ENCODE measurements around the gene SCGB3A2.
"Not testable (repeated sequence)": the region's sequence is repeated elsewhere in the genome, so short reads cannot be mapped to it uniquely, and the experiment has no call there.

SCGB3A2 gene

DNA sequence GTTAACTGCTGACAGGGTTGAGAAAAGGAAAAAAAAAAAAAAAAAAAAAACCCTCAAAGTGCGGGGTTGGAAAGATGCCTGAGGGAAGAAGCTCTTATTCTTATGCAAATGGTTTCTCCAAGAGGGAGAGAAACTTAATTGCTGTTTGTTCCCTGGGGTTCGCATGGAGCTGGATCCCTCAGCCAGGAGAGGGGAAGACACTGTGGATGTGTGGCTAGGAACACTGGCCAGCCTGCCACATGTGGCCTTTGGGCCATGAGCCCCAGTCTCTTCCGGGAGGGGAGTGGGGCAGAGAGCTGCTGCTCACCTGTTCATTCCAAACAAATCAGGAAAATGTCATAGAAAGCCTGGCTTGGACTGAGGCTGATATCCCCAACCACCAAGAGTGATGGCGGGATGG is 9.4 kb upstream of the SCGB3A2 start:
- DNase-seq = no peak

DNA sequence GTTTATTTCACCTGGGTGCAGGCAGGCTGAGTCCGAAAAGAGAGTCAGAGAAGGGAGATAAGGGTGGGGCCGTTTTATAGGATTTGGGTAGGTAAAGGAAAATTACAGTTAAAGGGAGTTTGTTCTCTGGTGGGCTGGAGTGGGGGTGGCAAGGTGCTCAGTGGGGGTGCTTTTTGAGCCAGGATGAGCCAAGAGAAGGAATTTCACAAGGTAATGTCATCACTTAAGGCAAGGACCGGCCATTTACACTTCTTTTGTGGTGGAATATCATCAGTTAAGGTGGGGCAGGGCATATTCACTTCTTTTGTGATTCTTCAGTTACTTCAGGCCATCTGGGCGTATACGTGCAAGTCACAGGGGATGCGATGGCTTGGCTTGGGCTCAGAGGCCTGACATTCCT is 8.6 kb upstream of the SCGB3A2 start:
- not testable (repeated sequence) for DNase-seq

DNA sequence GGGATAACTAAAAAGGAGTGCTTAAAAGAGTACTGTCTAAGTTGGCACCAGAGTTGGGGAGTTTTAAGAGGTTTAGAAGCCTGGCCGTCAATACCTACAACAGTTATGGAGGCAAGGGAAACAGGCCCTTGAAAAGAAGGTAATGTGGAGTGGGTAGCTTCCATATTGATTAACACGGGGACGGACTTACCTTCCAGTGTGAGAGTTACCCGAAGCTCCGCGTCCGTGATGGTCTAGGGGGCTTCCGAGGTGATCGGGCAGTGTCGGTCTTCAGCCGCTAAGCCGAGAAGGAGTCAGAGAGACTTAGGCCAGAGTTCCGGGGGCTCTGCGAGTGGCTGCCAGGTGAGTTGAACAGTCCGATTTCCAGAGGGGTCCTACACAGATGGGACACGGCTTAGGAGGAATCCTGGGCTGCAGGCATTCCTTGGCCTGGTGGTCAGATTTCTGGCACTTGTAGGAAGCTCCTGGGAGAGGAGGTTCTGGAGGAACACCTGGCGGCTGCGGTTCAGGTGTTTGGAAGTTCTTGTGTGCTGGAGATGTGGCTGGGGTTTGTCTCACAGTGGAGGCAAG is 6.4 kb upstream of the SCGB3A2 start:
- not testable (repeated sequence) for DNase-seq

DNA sequence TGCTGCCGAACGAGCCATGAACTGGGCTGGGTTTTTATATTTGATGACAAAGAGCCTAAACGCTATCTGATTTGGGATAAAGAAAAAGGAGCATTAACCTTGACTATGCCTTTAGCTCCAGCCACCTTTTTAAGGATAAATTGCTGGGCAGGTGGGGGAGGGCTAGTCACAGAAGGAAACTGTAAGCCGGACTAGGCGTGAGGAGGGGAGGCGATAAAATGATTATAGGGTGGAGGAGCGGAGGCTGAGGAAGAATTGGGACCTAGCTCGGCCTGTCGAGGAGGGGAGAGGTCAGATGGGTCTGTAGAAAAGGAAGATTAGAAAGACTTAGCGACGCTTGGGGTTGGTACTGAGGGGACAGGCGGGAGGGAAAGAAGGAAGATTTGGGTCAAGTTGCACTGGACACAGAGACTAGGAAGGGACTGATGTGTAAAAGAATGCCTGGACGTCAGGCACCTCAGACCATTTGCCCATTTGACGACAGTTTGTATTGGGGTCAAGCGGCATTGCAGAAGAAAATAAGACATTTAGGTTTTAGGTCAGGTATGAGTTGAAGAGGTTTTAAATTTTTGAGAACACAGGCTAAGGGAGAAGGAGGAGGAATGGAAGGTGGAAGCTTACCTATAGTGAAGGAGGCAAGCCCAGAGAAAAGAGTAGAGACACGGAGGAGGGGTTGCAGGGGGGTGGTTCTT is 5.6 kb upstream of the SCGB3A2 start:
- DNase-seq = not testable (repeated sequence)

DNA sequence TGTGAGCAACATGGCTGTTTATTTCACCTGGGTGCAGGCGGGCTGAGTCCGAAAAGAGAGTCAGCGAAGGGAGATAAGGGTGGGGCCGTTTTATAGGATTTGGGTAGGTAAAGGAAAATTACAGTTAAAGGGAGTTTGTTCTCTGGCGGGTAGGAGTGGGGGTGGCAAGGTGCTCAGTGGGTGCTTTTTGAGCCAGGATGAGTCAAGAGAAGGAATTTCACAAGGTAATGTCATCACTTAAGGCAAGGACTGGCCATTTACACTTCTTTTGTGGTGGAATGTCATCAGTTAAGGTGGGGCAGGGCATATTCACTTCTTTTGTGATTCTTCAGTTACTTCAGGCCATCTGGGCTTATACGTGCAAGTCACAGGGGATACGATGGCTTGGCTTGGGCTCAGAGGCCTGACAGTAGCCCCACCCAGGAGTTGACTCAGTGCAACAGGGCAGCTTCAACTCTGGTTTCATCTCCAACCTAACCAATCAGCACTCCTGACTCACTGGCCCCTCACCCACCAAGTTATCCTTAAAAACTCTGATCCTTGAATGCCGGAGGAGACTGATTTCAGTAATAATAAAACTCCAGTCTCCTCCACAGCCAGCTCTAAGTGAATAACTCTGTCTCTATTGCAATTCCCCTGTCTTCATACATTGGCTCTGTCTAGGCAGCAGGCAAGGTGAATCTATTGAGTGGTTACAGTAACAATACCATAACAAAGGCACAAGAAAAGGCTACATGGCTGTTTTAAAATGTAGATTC is 4.2 kb upstream of the SCGB3A2 start:
- DNase-seq = not testable (repeated sequence)

DNA sequence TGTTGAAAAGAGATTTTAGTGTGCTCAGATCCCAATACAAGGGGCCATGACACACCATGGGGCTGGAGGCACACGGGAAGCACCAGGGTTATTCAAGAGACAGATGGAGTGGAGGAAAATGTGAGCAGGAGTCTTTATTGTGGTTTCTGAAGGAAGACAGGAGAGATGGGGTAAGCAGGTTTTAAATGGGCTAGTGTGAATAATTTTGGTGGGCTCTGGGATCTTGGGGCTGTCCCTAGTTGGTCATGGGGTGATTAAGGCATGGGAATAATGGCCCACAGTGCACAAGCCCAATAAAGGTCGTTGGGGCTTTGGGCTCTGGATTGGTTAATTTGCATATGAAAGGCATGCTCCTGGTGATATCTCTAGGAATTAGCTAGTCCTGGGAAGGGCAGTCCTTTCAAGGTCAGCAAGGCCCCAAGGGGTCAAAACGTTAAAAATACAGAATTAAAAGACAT is 3.6 kb upstream of the SCGB3A2 start:
- no peak for DNase-seq

DNA sequence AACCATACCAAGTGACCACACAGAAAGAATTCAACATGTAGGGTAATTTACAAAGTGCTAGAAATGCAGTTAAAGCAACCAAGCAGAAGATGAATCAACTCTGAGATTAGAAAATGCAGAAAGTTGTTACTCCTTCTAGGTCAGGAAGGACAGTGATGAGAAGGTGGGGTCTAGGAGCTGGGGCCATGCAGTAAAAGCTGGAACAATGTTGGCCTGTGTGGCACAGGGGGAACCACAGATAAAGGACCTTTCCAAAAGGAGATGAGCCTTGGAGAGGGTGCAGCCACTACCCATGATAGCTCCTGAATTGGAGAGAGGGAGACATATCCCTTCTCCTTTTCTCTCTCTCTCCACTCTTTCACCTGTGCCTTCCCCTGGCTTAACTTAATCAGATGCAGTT is 2.4 kb upstream of the SCGB3A2 start:
- DNase-seq = no peak

DNA sequence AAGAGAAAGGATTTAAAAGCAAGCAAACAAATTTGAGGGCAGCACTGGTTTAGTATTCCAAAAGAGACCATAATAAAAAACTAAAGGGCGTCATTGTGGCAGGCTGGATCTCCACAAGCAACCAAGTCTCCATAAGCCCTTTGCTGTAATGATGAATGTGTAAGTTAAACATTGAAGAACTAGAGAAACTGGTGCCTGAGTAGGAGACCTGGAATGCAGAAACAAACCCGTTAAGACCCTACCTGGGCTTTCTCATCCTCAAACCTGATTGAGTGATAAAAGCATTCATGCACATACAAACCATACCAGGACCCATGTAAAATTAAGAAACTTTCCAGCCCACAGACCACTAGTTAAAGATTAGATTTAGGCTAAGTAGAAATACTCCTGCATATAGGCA is 1.9 kb upstream of the SCGB3A2 start:
- no peak for DNase-seq

DNA sequence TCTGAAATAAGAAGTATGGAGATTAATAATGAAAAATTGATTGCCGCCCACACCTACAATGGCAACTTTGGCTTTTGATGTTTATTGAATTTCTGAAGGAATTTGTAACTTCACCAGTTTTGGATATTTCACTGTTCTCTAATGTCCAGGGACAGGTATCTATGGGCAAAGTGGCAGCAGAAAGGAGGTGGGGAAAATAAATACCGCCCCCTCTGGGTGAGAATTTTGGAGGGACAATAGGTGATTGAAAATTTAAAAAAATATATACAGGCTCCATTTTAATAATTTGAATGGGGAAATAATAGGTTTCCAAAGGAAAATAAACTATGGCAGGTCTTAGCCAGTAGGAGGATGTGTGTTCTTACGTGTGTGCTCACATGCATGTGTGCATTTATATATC is 1.3 kb downstream of the SCGB3A2 start:
- no peak for DNase-seq

DNA sequence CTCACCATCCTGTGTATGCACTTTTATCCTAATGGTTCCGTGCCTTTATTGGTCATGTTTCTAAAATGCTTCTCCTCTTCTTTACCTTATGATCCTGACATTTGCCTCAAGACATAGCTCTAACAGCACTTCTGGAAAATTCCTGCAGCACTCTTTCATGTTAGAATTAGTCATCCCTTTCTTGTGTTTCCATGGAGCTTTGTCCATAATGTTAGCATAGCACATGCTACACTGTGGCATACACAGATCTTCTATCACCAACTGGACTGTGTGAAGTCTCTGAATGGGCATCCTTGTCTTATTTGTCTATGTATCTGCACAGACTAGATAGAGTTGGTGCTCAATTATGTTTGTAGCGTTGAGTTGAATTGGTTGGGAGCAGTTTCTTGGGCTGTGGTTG is 2.0 kb downstream of the SCGB3A2 start:
- no peak for DNase-seq

DNA sequence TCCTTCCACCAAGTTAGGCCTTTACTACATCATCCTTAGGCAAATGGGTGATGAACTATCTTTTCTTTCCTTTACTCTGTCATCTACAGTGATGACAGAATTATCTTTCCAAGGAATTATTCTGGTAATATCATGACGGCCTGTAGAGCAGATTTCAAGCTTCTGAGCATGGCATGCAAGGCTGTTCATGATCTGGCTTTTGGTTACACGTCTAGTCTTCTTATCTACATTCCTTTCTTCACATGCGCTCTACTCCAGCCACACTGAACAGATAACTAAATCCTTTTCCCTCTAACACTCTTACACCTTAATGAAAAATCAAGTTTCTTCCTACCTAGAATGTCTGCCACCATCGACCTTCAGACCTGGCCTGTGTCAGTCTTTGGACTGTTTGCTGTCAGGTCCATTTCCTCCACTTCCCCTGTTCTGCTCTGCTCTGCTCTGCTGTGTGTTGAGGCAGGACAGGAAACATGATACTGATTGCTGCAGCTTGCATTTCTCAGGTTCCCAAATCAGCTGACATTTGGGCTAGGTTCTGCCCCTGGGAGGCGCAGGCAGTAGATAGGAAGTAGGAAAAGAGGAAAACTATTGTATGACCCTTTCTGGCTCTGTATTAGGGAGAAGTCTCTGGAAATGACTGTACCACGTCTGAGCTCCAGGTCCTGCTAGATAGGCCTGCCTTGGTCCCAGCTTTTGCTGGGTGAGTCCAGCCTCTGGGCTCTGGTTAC is 4.2 kb downstream of the SCGB3A2 start:
- DNase-seq = no peak

DNA sequence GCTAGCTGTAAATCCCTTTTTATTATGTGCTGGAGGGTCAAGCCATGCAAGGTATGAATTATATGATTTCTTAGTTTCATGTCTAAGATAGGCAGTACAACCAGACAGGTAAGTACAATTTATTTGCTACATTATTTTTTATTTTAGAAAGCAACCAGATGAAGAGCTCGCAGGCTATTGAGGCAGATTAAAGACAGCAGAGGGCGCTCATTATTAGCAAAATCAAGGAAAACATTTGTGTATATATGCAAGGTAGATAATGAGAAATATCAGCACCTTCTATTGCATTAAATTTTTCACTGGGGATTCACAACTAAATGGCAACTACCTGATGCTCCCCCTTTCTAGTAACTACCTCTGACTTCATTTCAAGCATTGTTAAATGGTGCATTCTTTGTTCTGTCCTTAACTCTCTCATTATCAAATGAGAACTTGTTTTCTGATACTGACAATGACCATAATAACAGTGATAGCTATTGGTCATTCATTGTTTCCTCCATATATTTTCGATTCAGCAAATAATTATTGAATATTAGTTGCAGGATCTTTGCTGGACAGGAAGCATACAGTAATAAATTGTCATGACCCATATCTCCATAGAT is 8.6 kb downstream of the SCGB3A2 start:
- DNase-seq = no peak

DNA sequence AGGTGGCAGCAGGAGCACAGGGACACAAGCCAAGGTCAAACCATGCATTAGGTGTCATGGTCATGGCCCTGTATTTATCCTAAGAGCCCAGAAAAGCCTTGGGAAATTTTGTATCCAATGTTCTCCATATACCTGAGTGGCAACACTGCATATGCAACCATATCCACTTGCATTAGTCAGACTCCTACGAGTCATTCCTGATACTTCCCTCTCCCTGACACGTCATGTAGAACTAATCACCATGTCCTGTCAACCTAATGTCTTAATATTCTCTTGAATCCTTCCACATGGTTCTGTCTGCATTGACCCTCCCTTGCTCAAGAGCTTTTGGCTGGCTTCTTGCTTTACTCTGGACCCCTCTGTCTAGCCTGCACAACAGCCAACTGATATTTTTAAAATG is 9.4 kb downstream of the SCGB3A2 start:
- no peak for DNase-seq

DNA sequence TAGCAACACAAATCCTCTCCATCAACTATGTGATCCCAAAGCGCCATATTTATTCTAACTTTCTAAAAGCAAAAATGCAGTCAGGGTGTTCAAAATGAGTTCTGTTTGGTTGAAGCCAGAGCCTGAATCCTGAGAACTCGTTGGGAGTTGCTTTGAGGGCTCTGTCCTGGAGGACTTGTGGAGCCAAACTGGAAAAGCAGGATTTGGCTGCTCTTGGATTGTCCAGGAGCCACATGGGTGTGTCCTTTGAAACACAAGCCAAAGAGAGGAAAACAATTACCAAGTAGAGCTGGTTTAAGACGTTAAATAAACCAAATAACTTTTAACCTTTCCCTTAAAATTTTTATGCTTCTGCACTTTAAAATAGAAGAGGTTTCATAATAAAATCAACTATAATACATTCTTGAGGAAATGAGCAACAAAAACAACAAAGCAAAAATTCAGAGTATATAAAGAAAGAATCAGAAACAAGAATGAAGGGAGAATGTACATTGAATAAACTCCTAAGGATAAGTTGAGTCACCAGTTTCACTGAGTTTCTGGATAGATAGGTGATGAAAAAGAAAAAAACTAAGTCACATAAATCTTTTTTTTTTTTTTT is 14.3 kb downstream of the SCGB3A2 start:
- no peak for DNase-seq

DNA sequence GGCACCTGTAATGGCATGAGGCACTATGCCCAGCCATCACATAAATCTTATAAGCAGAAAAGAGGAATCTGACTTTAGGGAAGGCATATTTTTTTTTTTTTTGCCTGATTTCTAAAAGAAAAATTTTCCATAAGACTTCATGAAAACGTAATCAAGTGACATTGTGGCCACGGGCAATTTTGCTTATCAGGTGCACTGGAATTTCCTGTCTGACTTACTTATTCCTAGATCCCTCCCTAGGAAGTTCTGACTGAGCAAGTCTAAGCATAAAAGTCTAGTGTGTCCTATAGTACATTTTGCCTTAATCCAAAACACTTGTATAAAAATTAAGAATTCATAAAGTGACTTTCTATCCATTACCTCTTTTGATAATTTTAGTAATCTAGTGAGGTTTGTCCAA is 15.3 kb downstream of the SCGB3A2 start:
- no peak for DNase-seq

DNA sequence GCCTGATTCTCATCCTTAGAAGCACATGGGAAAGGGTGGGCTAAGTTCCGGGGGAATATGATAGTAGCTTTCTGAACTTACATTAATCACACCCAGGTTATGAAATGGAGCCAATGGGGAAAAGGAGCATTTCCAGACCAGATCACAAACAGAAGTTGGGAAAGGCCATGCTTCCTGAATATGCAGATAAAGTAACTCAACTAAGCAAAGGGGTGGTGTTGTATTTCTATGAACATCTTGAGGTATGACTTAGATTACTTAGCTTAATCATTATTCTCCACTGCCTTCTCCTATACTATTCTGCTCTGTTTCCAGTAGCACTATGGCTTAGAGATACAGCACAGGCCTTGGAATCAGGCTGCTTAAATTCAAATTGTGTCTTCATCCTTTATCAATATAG is 17.4 kb downstream of the SCGB3A2 start:
- DNase-seq = no peak

DNA sequence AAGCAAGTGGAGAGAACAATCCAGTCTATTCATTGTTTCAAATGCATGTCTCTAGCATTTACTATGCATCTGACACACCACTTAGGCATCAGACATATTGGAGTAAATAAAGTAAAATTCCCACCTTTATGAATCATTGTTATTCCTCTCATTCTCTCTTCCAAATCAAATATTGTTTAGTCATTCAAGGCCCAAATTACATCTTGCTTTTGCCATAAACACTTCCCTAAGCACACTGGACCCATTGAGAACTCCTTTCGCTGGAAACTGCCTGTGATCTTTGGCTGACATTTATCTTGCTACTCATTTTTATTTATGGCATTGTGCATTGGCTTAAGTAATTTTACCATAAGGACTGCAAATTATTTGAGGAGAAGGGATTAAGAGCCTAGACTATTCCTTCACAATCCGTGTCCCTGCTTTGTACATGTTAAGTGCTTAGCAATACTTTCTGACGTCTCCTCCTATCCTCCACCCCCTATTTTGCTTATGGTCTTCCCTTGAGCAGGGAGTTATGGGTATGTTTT is 20.4 kb downstream of the SCGB3A2 start:
- no peak for DNase-seq

DNA sequence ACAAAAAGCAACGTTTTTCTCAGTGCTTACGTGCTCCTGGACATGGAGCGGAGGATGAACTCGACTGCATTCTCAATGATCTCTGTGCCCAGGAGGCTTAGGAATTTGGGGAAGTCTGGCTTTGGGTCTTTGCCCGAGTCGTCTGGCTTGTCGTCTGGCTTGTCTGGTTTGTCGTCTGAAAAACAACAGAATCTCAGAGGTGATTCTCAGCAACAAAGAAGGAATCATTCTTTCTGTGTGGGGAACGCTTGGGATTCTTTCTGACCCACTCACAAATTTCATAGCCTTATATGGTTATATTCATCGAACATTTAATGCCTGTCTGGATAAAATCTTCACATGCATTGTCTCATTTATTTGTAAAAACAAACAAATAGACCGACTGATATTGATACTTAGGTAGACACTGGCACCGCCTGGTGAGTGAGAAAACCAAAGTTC is 23.1 kb downstream of the SCGB3A2 start:
- no peak for DNase-seq

DNA sequence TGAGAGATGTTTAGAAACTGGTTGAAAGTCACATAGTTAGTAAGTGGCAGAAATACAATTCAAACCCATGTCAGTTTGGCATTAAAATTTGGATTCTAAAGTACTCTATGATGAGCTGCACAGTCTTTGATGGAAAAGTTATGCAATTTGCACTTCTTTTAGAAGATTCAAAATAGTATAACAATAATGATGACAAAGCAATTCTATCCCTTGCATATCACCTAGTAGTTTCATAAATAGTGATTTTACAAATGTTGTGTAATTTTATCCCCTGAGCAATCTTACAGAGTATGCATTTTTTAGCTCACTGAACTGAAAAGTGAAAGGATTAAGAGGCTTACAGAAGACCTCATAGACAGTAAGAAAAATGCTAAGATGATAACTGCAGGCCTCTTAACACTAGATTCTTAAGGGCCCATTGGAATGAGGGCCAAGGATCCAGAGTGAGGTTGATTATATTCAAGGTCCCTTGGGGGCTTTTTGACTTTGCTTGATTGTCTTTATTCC is 24.2 kb downstream of the SCGB3A2 start:
- no peak for DNase-seq

DNA sequence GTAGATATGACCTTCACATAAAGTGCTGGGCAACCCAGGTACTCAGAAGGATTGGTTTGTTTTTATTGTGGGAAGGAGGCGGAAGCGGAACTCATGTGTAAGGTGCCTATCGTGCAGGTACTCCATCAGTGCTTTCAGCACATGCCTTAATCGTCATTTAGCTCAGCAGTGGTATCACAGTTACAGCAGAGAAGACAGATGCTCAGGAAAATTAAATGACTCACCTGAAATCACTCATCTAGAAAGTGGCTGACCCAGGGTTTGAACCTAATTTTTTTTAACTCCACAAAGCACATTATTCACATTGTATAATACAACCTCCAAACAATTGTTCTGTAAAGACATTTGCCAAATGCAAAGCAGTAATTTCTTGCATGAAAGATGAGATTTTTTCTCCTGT is 25.6 kb downstream of the SCGB3A2 start:
- DNase-seq = no peak

DNA sequence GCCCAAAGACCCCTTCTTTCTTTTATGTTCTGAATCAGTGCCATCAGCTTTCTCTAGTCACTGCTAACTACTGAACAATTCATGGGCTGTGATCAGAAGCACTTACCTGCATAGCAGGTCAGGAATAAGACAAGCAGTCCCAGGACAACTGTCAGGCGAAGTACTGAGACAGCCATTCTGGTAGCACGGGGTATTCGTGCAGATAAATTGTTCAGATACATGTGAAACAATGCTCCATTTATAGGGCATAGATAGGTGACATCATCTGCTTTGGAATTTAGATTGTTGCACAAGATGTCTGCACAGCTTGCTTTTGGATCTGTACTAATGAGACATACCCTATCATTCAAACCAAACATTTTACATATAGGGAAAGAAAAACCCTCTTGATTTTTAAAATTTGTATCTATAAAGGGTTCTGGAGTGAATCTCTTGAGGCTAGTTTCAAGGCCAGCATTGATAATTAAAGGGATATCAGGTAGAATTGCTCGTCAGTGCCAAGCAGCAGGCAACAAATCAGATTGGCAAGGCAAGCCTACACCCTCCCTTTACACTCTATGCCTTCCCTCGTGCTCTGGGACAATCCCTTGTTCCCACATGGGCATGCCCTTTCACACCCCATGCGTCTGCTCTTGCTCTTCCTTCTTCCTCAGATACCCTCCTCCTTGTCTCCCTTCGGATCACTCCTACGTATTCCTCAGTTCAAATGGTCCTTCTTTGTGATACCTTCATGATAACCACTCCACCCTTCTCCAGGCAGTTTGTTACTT is 28.0 kb downstream of the SCGB3A2 start, which contains the start of gene C5orf46:
Gene C5orf46, minus strand, starts transcription at position 213 of the 770 bp plus-strand sequence. Its CDS starts 37 bp downstream, at position 176.
- DNase-seq = no peak
